Trophoblast cell (in vitro differentiated cells and primary cell): ENCODE data around the gene ACACA.

Source experiments
- DNase-seq, 2 donors: peaks; one replicate each; pipeline ENCODE4 v3.0.0-alpha.2; 2016
- H2AFZ ChIP-seq: 2 replicates; pipeline ENCODE4 v1.6.1; 2013; ENCODE audit warnings: low read length, moderate library complexity, mild to moderate bottlenecking; ENCODE audit not compliant: insufficient read depth, poor library complexity
- H2AK5ac ChIP-seq: 2 replicates; pipeline ENCODE4 v1.6.1; 2013; ENCODE audit warnings: mild to moderate bottlenecking, low read length
- H2BK120ac ChIP-seq: 2 replicates; pipeline ENCODE4 v1.6.1; 2013; ENCODE audit warnings: low read length, mild to moderate bottlenecking, moderate library complexity; ENCODE audit not compliant: insufficient read depth, poor library complexity
- H2BK12ac ChIP-seq: 2 replicates; pipeline ENCODE4 v1.6.1; 2013; ENCODE audit warnings: mild to moderate bottlenecking, low read length, moderate library complexity
- H2BK5ac ChIP-seq: 2 replicates; pipeline ENCODE4 v1.6.1; 2013; ENCODE audit warnings: low read length, low read depth, moderate library complexity, mild to moderate bottlenecking; ENCODE audit not compliant: poor library complexity
- H3K14ac ChIP-seq: 2 replicates; pipeline ENCODE4 v1.6.1; 2013; ENCODE audit warnings: mild to moderate bottlenecking, low read length
- H3K18ac ChIP-seq: 2 replicates; pipeline ENCODE4 v1.6.1; 2013; ENCODE audit warnings: mild to moderate bottlenecking, low read length
- H3K23ac ChIP-seq: 2 replicates; pipeline ENCODE4 v1.6.1; 2013; ENCODE audit warnings: low read length
- H3K27ac ChIP-seq: 2 replicates; pipeline ENCODE4 v1.5.1; 2013; ENCODE audit warnings: low read depth, mild to moderate bottlenecking, inconsistent platforms, low read length, moderate library complexity
- H3K27me3 ChIP-seq: 2 replicates; pipeline ENCODE4 v1.6.1; 2013; ENCODE audit warnings: inconsistent platforms, mild to moderate bottlenecking, low read length, moderate library complexity; ENCODE audit not compliant: insufficient read depth
- H3K36me3 ChIP-seq, 2 experiments: 1 replicate in 1 of 2; 2 replicates in 1 of 2; pipeline ENCODE4 v1.6.1; 2013; ENCODE audit warnings: low read length in 2 of 2, mild to moderate bottlenecking in 2 of 2, moderate library complexity in 1 of 2; ENCODE audit not compliant: insufficient read depth in 2 of 2, control insufficient read depth in 1 of 2
- H3K4ac ChIP-seq: 2 replicates; pipeline ENCODE4 v1.6.1; 2013; ENCODE audit warnings: low read depth, mild to moderate bottlenecking, low read length, moderate library complexity
- H3K4me1 ChIP-seq, 2 experiments: 1 replicate in 1 of 2; 2 replicates in 1 of 2; pipeline ENCODE4 v1.6.1; 2013; ENCODE audit warnings: low read length in 2 of 2, mild to moderate bottlenecking in 2 of 2, moderate library complexity in 1 of 2; ENCODE audit not compliant: insufficient read depth in 2 of 2, control insufficient read depth in 1 of 2
- H3K4me2 ChIP-seq: 2 replicates; pipeline ENCODE4 v1.6.1; 2013; ENCODE audit warnings: inconsistent platforms, mild to moderate bottlenecking, low read length, moderate library complexity
- H3K4me3 ChIP-seq: 2 replicates; pipeline ENCODE4 v1.5.1; 2013; ENCODE audit warnings: mild to moderate bottlenecking, low read depth, low read length, inconsistent platforms
- H3K79me1 ChIP-seq: one replicate; pipeline ENCODE4 v1.6.1; 2013; ENCODE audit warnings: low read length
- H3K79me2 ChIP-seq: 2 replicates; pipeline ENCODE4 v1.6.1; 2013; ENCODE audit warnings: low read length, mild to moderate bottlenecking; ENCODE audit not compliant: control insufficient read depth, insufficient read depth, poor library complexity
- H3K9ac ChIP-seq: 2 replicates; pipeline ENCODE4 v1.6.1; 2013; ENCODE audit warnings: mild to moderate bottlenecking, low read length
- H3K9me3 ChIP-seq: 2 replicates; pipeline ENCODE4 v1.6.1; 2013; ENCODE audit warnings: low read depth, mild to moderate bottlenecking, control low read depth, inconsistent platforms, low read length; ENCODE audit not compliant: insufficient read depth
- H4K12ac ChIP-seq: 2 replicates; pipeline ENCODE4 v1.6.1; 2013; ENCODE audit warnings: low read depth, mild to moderate bottlenecking, low read length, moderate library complexity
- H4K8ac ChIP-seq: 2 replicates; pipeline ENCODE4 v1.6.1; 2013; ENCODE audit warnings: low read depth, mild to moderate bottlenecking, low read length, moderate library complexity
- H4K91ac ChIP-seq: one replicate; pipeline ENCODE4 v1.6.1; 2013; ENCODE audit warnings: low read depth, mild to moderate bottlenecking, low read length, moderate library complexity
- WGBS: extraction: QIAGEN DNeasy Blood & Tissue Kit; methylation state at CpG from one replicate; pipeline ENCODE4 v1.1.7; 2013; ENCODE audit warnings: missing lambda C conversion rate; ENCODE audit not compliant: insufficient read length, insufficient coverage; ENCODE audit errors: extremely low coverage; 5-methylcytosine and 5-hydroxymethylcytosine counted together

ACACA gene

DNA sequence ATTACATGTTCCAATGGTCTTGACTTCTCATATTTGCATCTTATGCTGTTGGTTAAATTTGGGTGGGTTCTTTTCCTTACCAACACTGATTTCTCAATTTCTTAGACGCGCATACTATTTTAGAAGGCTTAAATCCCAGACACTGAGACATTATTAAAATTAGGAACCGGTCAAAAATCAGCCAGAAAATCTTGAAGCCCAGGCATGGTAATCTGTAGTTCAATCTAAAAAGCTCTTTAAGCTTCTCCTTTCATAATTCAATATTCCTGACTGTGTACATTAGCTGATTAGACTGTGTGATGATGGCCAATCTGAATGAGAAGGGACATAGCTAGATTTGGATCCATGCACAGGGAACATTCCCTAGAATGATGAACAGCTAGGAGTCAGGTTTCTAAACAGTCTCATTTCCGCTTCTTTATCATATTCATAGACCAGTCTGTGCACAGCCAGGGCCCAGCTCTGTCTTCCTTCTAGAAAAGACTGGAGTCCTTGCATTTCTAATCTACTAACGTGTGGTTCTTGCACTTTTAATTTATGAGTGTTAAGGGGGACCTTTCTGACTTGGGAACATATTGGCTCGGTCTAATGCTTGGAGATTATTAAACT is 268.6 kb downstream of the ACACA start:
- H2BK120ac ChIP-seq, result no peak overlapping the region
- no CpG with 5 or more reads among the region's 6 CpGs for WGBS

DNA sequence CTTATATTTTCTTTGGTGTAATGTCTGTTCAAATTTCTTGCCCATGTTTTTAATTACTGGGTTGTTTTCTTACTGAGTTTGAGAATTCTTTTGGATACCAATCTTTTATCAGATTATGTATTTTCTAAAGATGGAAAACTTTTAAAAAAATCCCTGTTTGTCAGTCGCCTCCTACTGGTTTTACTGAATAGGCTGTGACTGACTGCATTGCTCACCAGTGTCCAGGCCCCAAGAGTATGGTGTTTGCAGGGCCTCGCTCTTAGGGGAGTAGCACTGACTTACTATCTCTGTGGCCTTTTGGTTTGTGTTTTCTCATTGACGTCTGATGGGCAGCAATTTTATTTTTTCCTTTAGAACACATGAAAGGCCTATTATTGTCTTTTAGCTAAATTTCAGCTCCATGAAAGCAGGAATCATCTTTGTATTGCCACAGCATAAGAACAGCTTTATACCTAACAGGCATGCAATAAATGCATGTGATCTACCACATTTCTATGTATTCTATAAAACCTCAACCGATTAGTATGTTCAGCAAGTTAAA is 269.5 kb downstream of the ACACA start:
- Histone ChIP-seq H3K9ac (no peak overlapping the region), H4K8ac (no peak overlapping the region), H3K23ac (no peak overlapping the region), H3K14ac (no peak overlapping the region), H3K79me2 (no peaks in the 10 kb centered on the region), H4K91ac (no peak overlapping the region), H3K4me3 (no peak overlapping the region), H3K36me3 (peaks cover 3 to 6% of the 10 kb centered on the region in 2 experiments), H2AK5ac (no peak overlapping the region), H3K4me1 (peaks cover 0 to 4% of the 10 kb centered on the region in 2 experiments), H2BK12ac (no peak overlapping the region), H4K12ac (no peak overlapping the region), H3K4ac (no peak overlapping the region), H2AFZ (no peak overlapping the region), H2BK120ac (no peak overlapping the region), H2BK5ac (no peak overlapping the region), H3K18ac (no peak overlapping the region), H3K27me3 (no peaks in the 10 kb centered on the region), H3K4me2 (no peak overlapping the region), H3K79me1 (no peaks in the 10 kb centered on the region), H3K27ac (no peak overlapping the region), H3K9me3 (no peaks in the 10 kb centered on the region)
- DNase-seq, result no peak
- no CpG with 5 or more reads among the region's 4 CpGs for WGBS

More for the DNA sequence above, 268.6 kb downstream of the ACACA start:
- no peak overlapping the region for H3K4ac ChIP-seq
- H3K27me3 ChIP-seq, result no peaks in the 10 kb centered on the region
- no peak overlapping the region for H3K4me2 ChIP-seq
- no peaks in the 10 kb centered on the region for H3K79me2 ChIP-seq
- H3K18ac ChIP-seq, result no peak overlapping the region
- H4K12ac ChIP-seq, result no peak overlapping the region
- H3K4me3 ChIP-seq, result no peak overlapping the region
- no peak overlapping the region for H3K27ac ChIP-seq
- no peak overlapping the region for H2AK5ac ChIP-seq
- H3K23ac ChIP-seq, result no peak overlapping the region
- H2AFZ ChIP-seq, result no peak overlapping the region
- H3K4me1 ChIP-seq, result peaks cover 0 to 4% of the 10 kb centered on the region in 2 experiments
- no peaks in the 10 kb centered on the region for H3K79me1 ChIP-seq
- H2BK5ac ChIP-seq, result no peak overlapping the region
- DNase-seq, result no peak
- no peak overlapping the region for H4K8ac ChIP-seq
- no peak overlapping the region for H2BK12ac ChIP-seq
- H3K9me3 ChIP-seq, result no peaks in the 10 kb centered on the region
- H3K9ac ChIP-seq, result no peak overlapping the region
- H4K91ac ChIP-seq, result no peak overlapping the region
- no peak overlapping the region for H3K14ac ChIP-seq
- peaks cover 3 to 6% of the 10 kb centered on the region in 2 experiments for H3K36me3 ChIP-seq

DNA sequence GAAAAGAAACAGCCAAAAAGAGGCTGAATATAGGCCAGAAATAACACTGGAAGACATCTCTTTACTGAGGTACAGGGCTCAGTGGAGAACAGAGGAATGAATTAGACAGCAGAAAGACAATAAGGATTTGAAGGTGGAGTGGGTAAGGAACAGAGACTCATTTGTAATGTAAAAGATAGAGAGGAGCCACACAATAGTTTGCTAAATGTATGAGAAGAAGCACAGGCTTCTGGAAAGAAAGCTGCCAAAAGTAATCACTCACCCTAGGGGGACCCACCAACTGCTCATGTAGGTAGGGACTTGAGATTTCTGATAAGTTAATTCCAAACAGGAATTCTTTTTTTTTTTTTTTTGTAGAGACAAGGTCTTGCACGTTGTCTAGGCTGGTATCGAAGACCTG is 271.1 kb downstream of the ACACA start:
- no CpG with 5 or more reads among the region's 2 CpGs for WGBS
- H3K4me1 ChIP-seq, result peaks cover 5 to 11% of the 10 kb centered on the region in 2 experiments

GRCh38 chr17:37134050-37134449 is 272.6 kb downstream of the ACACA start:
- Histone ChIP-seq H2BK120ac (no peak overlapping the region), H3K18ac (no peak overlapping the region), H3K79me2 (no peaks in the 10 kb centered on the region), H4K8ac (no peak overlapping the region), H3K9me3 (no peaks in the 10 kb centered on the region), H3K36me3 (peaks cover 2 to 9% of the 10 kb centered on the region in 2 experiments), H3K4me3 (no peak overlapping the region), H3K27ac (no peak overlapping the region), H3K23ac (no peak overlapping the region), H3K27me3 (no peaks in the 10 kb centered on the region), H2BK5ac (no peak overlapping the region), H3K4me2 (no peak overlapping the region), H2AFZ (no peak overlapping the region), H4K12ac (no peak overlapping the region), H2BK12ac (no peak overlapping the region), H3K4me1 (peaks cover 5 to 11% of the 10 kb centered on the region in 2 experiments), H3K4ac (no peak overlapping the region), H3K79me1 (no peaks in the 10 kb centered on the region), H3K14ac (no peak overlapping the region), H4K91ac (no peak overlapping the region), H3K9ac (no peak overlapping the region), H2AK5ac (no peak overlapping the region)
- WGBS, result no CpG with 5 or more reads among the region's 6 CpGs
- no peak for DNase-seq

More for the DNA sequence above, 271.1 kb downstream of the ACACA start:
- no peak overlapping the region for H3K23ac ChIP-seq
- no peak overlapping the region for H3K4me2 ChIP-seq
- no peaks in the 10 kb centered on the region for H3K79me1 ChIP-seq
- H3K27me3 ChIP-seq, result no peaks in the 10 kb centered on the region
- H3K9ac ChIP-seq, result no peak overlapping the region
- DNase-seq, result no peak
- no peak overlapping the region for H2BK5ac ChIP-seq
- H4K91ac ChIP-seq, result no peak overlapping the region
- no peaks in the 10 kb centered on the region for H3K9me3 ChIP-seq
- H2AK5ac ChIP-seq, result no peak overlapping the region
- H2AFZ ChIP-seq, result no peak overlapping the region
- H3K18ac ChIP-seq, result no peak overlapping the region
- no peak overlapping the region for H4K12ac ChIP-seq
- H3K79me2 ChIP-seq, result no peaks in the 10 kb centered on the region
- no peak overlapping the region for H4K8ac ChIP-seq
- no peak overlapping the region for H2BK120ac ChIP-seq
- H2BK12ac ChIP-seq, result no peak overlapping the region
- H3K14ac ChIP-seq, result no peak overlapping the region
- H3K27ac ChIP-seq, result no peak overlapping the region
- peaks cover 0 to under 1% of the 10 kb centered on the region in 2 experiments for H3K36me3 ChIP-seq
- H3K4me3 ChIP-seq, result no peak overlapping the region
- H3K4ac ChIP-seq, result no peak overlapping the region
